Hematopoietic multipotent progenitor cell treated with erythropoietin and hydrocortisone succinate and interleukin-3 and kit ligand, for 4 days (in vitro differentiated cells): ENCODE data around the gene AGAP1.
A peak's percentile ranks its signal among the peaks of the same experiment; 100 is the strongest.

Experiments
- DNase-seq: peaks from one replicate; pipeline ENCODE4 v3.0.0-alpha.2; 2015

Gene AGAP1

DNA sequence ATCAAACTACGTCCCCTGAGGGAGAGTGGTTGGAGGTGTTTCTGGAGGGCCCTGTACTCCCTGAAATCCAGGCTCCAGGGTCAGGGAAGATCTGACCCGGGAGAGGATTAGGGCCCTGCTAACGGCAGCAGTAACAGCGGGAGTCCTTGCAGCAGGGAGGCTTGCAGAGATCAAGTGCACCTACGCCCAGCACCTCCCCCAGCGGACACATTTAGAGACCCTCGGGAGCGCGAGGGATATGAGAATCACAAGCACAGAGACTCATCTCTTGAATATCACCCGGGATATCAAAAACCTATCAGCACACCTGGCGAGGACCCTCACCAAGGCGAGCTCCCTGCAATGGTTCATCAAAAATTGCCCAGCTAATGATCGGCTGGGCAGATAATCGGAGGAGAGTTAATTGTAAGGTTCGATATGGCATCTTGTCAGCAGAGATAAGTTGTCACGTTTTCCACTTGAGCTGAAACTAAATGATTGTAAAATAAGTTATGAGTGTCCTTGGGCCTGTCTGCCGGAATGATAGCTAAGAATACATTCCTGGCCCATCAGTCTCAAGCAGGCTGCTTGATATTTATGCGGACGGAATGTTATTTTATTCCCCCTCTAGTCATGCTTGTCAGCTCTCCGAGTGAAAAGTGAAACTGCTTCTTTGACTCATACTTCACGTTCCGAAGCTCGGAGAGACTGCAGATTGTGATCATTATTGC, 464.5 kb downstream of the AGAP1 start:
- DNase-seq: no peak

DNA sequence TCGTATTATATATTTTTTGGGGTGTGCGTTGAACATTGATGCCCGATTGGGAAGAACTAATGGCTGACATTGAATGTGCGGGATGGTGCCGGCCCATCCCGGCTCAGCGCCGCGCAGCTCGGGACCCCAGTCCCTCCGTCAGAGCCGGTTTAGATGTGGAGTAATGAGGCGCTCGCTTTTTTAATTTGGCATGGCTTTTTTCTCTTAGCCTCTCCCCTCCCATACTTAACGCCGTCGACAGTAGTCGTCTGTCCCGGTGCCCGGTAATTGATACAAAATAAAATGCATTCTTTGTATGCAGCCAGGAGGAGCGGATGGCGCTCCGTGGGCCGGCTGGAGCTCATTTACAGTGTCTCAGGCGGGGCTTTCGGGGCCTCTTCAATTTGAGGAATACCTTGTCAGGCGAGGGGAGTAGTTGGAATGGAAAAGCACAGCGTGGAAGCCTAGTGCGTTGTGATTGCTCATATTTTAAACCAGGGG, 465.1 kb downstream of the AGAP1 start:
- no peak for DNase-seq

DNA sequence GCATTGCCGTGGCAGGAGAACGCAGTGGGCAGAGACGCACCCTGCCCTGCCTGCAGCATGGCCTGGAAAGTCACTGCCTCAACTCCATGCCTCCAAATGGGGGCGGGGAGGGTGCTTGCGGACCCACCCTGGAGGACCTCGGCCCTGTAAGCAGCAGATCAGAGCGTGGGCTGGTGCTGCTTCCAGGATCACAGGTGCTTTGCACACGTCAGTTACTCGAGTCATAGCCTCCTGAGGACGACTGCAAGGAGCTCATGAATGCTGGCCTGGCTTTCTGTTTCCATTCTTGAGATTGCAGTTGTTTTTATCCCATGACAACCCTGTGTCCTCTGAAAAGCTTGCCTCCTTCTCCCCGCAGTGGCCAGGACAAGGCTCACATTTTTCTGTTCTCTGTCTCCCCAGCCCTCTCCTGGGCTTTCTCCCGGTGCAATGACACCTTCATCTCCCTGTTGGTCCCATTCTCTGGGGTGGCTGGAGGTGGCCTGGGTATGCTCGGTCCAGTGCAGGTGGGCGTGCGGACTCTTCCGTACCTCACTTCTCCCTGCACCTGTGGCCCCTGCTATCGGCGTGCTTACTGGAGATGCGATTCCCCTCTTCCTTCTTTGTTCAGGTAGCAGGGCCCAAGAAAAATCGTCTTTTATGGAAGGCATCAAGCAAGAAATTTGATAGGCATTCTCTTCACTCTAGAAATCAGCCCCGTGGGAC, 466.3 kb downstream of the AGAP1 start:
- no peak for DNase-seq

DNA sequence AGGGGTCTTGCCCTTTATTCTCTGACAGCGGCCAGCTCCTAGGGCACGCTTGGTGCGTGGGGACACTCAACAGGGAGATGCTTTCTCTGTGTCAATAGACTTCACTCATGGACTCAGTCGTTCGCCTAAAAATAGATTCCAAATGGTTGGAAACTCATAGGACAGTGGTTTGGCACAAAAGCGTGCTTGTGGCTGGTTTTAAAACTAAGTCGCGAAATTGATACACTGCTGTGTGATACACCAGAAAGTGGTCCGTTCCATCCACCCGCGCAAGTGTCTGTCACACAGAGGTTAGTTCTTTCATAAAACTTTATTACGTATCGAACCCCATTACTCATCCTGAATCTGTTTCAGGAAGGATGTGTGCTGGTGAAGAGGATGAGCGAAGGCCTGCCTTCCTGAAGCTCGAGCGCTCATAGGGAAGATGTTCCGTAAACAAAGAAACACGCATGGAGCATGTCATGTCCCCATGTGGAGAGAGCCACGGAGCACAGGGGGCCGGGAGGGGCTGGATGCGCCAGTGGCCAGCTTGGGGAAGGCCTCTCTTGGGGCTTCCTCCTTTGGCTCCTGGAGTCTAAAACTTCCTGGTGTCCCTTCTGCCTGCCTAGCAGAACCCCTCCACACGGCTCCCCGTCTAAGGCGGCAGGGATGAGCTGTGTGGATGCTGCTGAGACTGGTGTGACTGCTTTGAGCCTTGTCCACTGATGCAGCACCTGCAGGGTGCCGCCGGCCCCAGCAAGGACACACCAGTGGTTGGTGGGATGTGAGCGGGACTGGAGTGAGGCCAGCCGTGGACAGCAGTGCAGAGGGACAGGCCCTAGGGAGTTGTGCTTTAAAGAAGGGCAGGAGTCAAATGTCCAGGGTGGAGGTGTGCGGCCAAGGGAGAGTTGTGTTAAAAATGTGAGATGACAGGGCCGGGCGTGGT, 467.1 kb downstream of the AGAP1 start:
- no peak for DNase-seq

DNA sequence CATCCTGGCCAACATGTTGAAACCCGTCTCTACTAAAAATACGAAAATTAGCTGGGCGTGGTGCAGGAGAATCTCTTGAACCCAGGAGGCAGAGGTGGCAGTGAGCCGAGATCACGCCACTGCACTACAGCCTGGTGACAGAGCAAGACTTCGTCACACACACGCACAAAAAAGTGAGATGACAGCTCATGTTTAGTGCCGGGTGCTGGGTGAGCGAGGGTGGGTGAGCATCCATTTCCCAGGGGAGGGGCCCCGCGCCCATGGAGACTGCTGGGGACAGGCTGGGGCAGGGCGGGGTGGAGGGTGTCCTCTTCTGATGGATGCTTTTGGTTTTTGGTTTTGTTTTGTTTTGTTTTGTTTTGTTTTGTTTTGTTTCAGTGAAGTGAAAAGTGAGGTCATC, 467.9 kb downstream of the AGAP1 start:
- DNase-seq: no peak

DNA sequence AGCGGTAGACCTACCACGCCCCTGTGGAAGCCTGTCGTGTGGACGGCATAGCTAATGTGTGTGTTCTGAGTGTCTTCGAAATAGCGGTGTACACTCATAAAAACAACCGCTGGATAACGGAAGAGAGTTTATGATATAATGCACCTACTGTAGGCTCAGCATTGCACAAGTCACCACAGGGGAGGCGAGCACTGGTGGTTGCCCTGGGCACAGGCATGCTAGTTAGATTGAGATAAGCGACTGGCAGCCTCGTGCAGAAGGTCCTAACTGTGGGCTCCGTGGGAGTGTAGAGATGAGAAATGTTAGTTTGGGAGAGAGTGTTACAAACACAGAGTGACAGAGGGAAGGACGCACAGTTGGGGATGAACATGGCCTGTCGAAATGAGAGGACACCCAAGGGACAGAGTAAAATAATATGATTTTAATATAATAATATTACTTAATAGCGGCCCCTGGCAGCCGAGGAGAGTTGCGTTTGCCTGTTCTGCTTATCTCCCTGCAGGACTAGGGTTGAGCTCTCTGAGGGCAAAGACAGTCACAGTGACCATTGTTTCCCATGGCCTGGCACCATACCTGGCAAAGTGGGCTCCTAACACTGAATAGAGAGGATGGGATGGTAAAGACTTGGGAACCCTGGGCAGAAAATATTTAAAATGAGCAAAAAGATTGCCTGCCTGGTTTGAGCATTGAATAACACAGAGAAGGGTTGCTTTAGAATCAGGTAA, 470.2 kb downstream of the AGAP1 start:
- no peak for DNase-seq

DNA sequence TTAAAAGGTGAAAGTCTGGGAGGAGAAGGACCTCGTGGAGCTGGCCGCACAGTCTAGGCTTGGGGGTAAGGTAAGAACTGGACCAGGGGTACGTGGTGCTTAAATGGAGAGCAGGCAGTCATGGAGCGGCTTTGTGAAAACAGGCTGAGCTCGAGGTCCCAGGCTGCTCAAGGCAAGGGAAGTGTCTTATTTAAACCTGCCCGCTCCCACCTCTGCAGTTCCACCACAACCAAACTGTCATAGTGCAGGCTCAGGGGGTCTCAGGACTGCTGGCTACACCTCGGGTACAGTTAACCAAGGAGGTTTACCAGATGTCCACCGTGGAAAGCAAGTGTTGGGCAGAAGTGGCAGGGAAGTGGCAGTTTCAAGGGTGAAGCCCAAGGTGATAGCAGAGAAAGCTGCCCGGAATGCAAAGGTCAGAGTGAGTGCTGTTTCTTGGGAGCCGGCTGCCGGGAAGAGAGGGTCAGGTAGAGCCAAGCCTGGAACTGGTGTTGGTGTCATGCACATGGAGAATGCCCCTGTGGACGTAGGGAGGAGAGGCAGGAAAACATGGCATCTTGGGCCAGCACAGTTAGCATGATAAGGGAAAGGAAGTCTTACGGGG, 471.0 kb downstream of the AGAP1 start:
- no peak for DNase-seq

DNA sequence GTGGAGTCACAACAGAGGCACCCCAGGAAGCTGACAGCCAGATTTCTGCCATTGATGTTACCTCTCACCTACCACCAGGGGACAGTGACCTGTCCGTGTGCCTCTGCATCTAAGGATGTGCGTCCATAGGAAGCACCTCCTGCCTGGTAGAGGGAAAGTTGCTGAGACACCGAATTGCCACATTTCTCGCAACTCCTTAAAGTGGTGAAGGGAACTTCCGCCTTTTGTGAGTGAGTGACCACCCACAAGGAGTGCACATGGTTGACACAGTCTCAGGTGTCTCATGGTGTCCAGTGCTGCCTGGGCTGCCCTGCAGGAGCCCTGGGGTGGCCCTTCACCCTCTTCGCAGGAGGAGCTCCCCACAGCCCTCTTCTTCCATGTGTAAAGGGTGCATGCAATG, 472.6 kb downstream of the AGAP1 start:
- DNase-seq: no peak

DNA sequence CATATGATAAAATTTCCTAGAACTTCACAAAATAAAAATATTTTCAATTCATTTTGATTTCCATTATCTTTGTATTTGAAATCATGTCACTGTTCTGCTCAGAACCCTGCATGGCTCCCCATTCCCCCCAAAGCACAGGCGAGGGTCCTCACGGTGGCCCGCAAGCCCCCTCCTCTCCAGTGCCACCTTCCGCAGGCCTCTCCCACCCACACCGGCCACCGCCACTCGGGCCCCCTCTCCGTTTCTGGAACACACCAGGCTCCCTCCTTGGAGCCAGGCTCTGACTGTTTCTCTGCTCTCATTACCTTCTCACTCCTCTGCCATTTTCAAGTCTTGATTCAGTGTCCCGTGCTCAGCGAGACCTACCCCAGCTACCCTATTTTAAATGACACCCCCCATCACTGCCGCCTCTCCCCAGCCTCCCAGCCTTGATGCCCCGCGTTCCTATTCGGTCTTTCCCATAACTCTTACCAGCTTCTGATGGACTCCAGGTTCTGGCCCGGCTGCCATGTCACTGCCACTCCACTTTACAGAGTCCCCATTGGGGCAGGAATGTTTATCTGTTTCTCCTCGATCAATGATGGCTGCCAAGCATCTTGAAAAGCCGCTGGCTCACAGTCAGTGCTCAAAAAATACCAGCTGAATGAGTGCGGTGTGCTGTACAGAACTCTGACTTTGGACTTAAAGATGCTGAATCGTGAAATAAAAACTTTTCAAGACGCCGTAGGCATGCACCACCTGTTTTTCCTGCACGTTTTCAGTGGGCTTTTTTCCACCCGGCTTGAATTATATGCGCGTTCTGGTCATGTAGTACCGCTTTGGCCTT, 473.3 kb downstream of the AGAP1 start:
- DNase-seq: no peak

DNA sequence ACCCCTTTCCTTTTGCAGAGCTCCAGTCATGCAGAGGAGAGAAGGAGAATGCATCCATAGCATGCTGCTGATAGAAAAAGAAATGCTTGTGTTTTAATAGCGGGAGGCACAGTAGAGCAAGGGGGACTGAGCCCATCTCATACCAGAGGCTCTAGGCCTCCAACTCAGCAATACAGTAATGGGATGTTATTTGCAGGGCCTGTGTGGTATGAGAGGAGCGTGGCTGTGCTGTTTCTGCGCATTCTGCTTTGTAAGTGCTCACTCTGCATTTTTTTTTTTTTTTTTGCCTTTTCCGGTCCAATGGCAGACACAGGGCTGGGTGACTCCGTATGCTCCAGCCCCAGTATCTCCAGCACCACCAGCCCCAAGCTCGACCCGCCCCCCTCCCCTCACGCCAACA, 474.3 kb downstream of the AGAP1 start:
- DNase-seq: no peak

DNA sequence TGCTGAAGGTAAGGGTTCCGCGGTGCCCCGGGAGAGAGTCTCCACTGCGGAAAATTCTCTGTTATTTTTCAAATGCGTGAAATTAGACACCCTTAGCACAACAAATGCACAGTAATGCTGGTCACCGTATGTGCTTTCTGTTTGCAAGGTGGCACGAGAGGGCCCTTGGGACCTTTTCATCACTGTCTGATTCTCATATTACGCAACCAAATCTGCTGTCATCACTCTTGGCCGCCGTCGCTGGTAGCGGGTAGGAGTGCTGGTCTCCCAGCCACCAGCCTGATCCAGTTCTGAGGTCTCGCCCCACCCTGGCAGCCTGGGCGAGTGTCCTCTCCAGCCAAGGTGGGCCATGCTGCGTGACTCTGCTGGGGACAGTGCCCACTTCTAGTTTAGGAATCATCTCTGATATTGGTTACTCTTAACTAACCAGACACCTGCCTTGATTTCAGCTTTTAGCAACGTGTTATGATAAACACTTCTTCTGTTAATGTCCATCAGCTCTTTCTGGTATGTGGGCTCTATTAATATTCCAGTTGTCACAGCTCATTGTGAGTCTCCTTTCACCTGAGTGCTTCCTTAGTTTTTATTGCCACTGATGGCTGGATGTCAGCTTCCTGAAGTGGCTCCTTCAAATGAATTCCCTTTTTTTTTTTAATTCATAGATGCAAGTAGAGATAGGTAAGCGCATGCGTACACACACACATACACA, 474.9 kb downstream of the AGAP1 start:
- DNase-seq: no peak

DNA sequence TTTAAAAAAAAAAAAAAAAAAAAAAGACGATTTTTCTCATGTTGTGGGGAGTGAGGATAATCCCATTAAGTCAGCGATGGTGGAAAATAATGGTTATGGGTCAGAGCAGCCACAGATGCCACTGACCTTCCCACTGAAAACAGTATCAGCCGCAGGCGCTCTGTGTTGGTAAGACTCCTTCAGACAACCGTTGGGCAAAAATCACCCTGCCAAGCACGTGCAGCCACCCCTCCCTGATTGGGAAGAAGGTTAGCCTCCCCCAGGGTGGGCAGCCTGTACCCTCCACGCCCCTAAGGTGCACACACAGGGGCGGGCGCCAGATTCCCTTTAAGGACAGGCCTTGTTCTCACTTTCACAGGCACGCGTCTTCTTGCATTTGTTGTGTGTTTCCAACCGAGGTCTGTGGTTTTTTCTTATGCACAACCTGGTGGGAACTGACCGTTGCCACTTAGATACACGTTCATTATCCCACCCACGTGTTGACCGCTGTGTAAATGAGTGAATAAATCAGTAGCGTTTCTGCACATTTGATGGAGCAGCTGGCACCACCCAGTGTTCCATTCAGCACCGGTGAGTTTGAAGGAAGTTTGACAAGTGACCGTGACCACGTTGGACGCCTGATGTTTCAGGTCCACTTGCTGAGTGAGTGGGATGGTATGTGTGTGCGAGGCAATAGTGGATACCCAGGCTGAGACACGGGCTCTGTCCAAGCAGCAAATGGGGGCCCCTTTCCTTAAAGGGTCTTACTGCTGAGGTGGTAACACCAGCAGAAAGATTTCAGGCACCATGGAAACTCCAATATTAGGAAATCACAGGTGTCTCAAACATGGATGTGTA, 476.6 kb downstream of the AGAP1 start:
- no peak for DNase-seq

DNA sequence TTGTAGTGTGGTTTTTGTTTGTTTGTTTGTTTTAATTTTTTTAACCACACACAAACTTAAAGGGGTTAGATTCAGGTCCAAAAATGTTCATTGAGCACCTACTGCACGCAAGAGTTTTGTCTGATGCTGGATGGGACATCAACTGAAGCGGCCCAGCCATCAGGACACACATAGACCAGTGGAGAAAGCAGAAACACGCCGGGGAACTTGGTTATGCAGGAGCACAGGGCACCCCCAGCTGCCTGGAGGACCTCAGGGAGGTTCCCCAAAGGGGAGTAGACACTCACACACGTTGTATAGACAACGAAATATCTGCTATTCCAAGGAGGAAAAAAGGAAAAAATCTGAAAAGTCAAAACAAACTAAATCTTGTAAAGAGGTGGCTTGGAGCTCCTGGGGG, 482.7 kb downstream of the AGAP1 start:
- no peak for DNase-seq

DNA sequence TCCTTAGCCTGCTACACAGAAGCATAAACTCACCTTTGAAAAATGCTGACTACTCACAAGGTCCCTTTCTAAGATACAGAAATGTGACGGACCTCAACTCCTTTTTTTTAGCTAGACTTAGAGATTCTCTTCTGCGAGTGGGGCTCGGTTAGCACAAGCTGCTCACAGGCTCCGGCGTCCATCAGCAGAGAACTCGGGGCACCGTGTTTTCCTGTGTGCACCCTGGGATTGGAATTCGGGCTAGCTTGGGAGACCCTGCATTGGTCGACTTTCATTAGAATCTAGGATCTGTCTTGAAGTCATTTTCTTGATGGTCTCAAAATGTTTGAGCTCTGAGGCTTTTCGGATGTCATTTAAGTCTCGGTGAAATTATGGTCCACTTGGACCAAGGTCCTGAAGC, 483.1 kb downstream of the AGAP1 start:
- no peak for DNase-seq

DNA sequence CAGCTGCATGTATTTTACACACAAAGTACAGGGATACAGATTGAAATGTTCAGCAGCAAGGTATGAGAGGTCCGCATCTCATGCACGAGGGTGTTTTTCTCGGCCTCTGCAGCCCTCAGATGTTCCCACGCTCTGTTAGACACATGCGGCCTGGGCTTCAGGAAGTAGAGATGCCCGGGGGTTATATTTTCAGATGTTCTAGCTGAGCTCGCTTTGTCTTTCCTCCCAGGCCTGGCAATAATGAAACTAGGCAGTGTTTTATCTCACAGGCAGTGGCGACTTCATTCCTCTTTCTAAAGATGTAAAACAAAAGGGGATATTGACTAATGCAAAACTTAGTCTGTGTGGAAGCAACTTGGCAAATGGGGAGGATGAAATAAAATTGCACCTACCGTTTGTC, 483.6 kb downstream of the AGAP1 start:
- DNase-seq: no peak

DNA sequence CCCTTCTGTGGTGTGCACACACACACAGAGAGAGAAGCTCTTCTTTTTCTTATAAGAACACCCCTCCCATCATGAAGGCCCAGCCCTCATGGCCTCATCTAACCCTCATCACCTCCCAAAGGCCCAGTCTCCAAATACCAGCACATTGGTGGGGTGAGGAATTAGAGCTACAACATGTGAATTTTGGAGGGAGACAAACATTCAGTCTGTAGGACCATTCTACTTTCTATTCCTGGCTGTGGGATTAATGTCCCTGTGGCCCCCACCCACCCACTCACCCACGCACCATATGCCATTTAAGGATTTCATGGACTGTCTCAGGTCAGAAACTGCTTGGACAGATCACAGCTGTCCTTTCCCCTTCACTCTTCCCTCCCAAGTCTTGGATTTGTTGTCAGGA, 484.2 kb downstream of the AGAP1 start:
- DNase-seq: no peak

DNA sequence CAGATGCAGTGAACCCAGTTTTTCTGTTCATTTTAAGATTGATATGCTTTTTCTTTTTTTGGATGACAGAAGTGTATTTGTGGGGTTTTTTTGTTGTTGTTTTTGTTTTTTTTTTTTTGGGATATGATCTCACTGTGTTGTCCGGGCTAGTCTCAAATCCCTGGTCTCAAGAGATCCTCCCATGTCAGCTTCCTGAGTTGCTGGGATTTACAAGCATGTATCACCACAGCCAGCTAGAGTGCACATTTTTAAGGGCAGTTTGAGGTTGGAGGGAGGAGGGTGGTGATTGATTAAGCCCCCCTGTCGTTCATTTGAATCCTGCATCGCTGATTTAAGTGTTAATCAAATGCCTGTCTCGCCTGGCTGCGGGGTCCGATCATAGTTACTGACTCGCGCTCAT, 485.2 kb downstream of the AGAP1 start:
- no peak for DNase-seq

DNA sequence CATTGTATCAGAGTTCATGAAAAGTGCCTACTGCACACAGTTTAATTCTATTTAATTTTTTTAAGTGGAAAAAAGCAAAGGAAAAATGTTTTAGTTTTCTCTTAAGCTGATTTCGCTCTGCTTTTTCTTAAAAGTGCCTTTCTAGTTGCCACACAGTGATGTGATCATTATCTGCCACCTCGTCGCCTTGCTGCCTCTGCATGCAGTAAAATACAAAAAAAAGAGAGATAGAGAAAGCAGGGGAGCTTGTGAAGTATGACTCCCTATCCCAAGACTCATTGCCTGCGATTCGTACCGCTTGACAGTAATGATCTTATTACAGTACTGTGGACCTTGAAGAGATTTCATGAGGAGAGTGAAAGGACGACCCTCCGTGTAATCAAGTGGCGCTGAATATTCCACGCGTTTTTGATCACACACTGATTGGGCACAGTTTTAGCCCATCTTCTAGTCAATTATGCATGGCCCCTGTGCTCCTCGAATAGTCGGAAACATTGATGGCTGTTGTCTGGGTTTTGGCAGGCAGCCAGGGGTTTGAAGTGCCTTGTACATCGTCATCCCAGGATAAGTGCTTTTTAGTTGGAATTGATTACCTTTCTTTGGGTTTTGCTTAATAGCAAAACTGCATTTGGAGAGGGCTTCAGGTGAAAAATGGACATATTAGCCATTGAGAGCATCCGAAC, 486.1 kb downstream of the AGAP1 start:
- DNase-seq: no peak

DNA sequence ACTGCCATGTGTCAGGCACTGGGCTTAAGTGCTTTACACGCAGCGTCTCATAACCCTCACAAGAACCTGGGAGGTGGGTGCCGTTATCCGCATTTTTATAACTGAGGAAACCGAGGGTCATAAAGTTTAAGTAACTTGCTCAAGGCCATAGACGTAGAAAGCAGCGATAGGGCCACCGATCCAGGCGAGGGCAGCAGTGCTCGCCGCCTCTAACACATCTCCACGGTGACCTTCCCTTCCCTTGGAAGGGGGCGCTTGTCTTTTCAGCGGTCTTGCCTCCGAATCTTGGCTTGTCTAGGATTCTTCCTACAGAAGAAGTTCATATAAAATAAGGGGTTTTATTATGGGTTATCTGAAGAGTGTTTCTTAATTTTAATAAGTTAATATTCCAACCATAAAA, 487.8 kb downstream of the AGAP1 start:
- DNase-seq: peak; percentile 5
